Stimulated activated CD8-positive, alpha-beta memory T cell treated with anti-CD3 and anti-CD28 coated beads, Interleukin-4, amount 100 ng/mL, for 24 hours (primary cell): ENCODE results near the gene NF1.
"Not testable (repeated sequence)": the region's sequence is repeated elsewhere in the genome, so short reads cannot be mapped to it uniquely, and the experiment has no call there.

ENCODE experiments used
- DNase-seq: peaks from one replicate; pipeline ENCODE4 v3.0.0-alpha.2; 2020; ENCODE audit warnings: low read depth

NF1 gene

GRCh38 chr17:31089471-31089870, 5.3 kb upstream of the NF1 start:
- DNase-seq, result no peak

- not testable (repeated sequence) for DNase-seq
Measured at GRCh38 chr17:31090650-31091049, 4.1 kb upstream of the NF1 start.

- DNase-seq, result no peak
Measured at GRCh38 chr17:31092475-31093064, 2.2 kb upstream of the NF1 start.

GRCh38 chr17:31093866-31094599, 744 bp upstream of the NF1 start:
- DNase-seq, result no peak

- no peak for DNase-seq
Measured at GRCh38 chr17:31095236-31096105, 694 bp downstream of the NF1 start.

GRCh38 chr17:31096106-31096436, 1.3 kb downstream of the NF1 start:
- DNase-seq, result no peak

GRCh38 chr17:31099016-31099415, 4.2 kb downstream of the NF1 start:
- no peak for DNase-seq

GRCh38 chr17:31100840-31101459, 6.2 kb downstream of the NF1 start:
- DNase-seq, result no peak

GRCh38 chr17:31101943-31102342, 7.2 kb downstream of the NF1 start:
- DNase-seq, result no peak

- DNase-seq, result no peak
Measured at GRCh38 chr17:31105991-31106390, 11.2 kb downstream of the NF1 start.

- no peak for DNase-seq
Measured at GRCh38 chr17:31111183-31111582, 16.4 kb downstream of the NF1 start.

- no peak for DNase-seq
Measured at GRCh38 chr17:31112001-31112661, 17.4 kb downstream of the NF1 start.

- not testable (repeated sequence) for DNase-seq
Measured at GRCh38 chr17:31113368-31113767, 18.6 kb downstream of the NF1 start.

- DNase-seq, result no peak
Measured at GRCh38 chr17:31113939-31114338, 19.2 kb downstream of the NF1 start.

GRCh38 chr17:31114956-31115555, 20.3 kb downstream of the NF1 start:
- DNase-seq, result no peak

GRCh38 chr17:31116167-31116566, 21.4 kb downstream of the NF1 start:
- DNase-seq, result no peak

- no peak for DNase-seq
Measured at GRCh38 chr17:31122746-31123145, 28.0 kb downstream of the NF1 start.

GRCh38 chr17:31126318-31126717, 31.5 kb downstream of the NF1 start:
- DNase-seq, result no peak

- DNase-seq, result no peak
Measured at GRCh38 chr17:31128241-31128640, 33.5 kb downstream of the NF1 start.

- no peak for DNase-seq
Measured at GRCh38 chr17:31130286-31131224, 35.8 kb downstream of the NF1 start.

- DNase-seq, result no peak
Measured at GRCh38 chr17:31131299-31131698, 36.5 kb downstream of the NF1 start.
